NCI-H146 treated with DMSO at 0.1 percent for 48 hours (cell line): Measurements from ENCODE around the gene MAGEB1.

Source experiments
- DNase-seq: peaks from one replicate; lab custom pipeline; 2025; ENCODE audit not compliant: unreplicated experiment; lab: John Stamatoyannopoulos, UW

The MAGEB1 gene

GRCh38 chrX:30296408-30297254 lies 49.7 kb downstream of the MAGEB1 start:
- no peak for DNase-seq

GRCh38 chrX:30301208-30301607 lies 54.3 kb downstream of the MAGEB1 start:
- no peak for DNase-seq
